ENCODE data around the gene NDUFB8.

Gene NDUFB8

GRCh38 chr10:100562008-100562672 is 32.5 kb upstream of the NDUFB8 start:
- no peak overlapping the region for H3K9ac ChIP-seq (ENCODE audit: insufficient read length, low read depth)
- TF ChIP-seq SUZ12 (IDR thresholded peaks at IDR 0.05; ENCODE audit: extremely low read depth, insufficient read depth, insufficient read length): no peak
- no peak for TF ChIP-seq YY1 (IDR thresholded peaks at IDR 0.05; ENCODE audit: insufficient read depth, insufficient read length)
- no peak for TF ChIP-seq ZNF274 (IDR thresholded peaks at IDR 0.05; ENCODE audit: low read depth, low read length)
- H3K36me3 ChIP-seq (ENCODE audit: insufficient read depth, insufficient read length, low read length): peaks cover 6% of the 10 kb centered on the region
- no peaks in the 10 kb centered on the region for H3K4me1 ChIP-seq (ENCODE audit: insufficient read depth, insufficient read length)
- peak; percentile 64 for DNase-seq (ENCODE audit: low read depth, low spot score)
- peaks cover 2% of the 10 kb centered on the region for H3K27me3 ChIP-seq (ENCODE audit: insufficient read depth, insufficient read length)
- H3K9me3 ChIP-seq (ENCODE audit: insufficient read depth, low read length): peaks cover 7% of the 10 kb centered on the region; the same call in 1 of the 2 replicates
- H3K4me3 ChIP-seq (ENCODE audit: insufficient read length, low read depth): no peak overlapping the region

- peaks cover 7% of the 10 kb centered on the region; the same call in 1 of the 2 replicates for H3K9me3 ChIP-seq (ENCODE audit: insufficient read depth, low read length)
- no peak overlapping the region for H3K4me3 ChIP-seq (ENCODE audit: insufficient read length, low read depth)
- peaks cover 6% of the 10 kb centered on the region for H3K36me3 ChIP-seq (ENCODE audit: insufficient read depth, insufficient read length, low read length)
- DNase-seq (ENCODE audit: low read depth, low spot score): no peak
- H3K4me1 ChIP-seq (ENCODE audit: insufficient read depth, insufficient read length): no peaks in the 10 kb centered on the region
- H3K27me3 ChIP-seq (ENCODE audit: insufficient read depth, insufficient read length): peaks cover 2% of the 10 kb centered on the region
- TF ChIP-seq YY1 (IDR thresholded peaks at IDR 0.05; ENCODE audit: insufficient read depth, insufficient read length) (no peak), SUZ12 (IDR thresholded peaks at IDR 0.05; ENCODE audit: extremely low read depth, insufficient read depth, insufficient read length) (no peak), ZNF274 (IDR thresholded peaks at IDR 0.05; ENCODE audit: low read depth, low read length) (no peak)
- H3K9ac ChIP-seq (ENCODE audit: insufficient read length, low read depth): no peak overlapping the region
Observed at GRCh38 chr10:100561005-100561404, 31.3 kb upstream of the NDUFB8 start.

GRCh38 chr10:100560248-100560647 is 30.6 kb upstream of the NDUFB8 start:
- no peak for TF ChIP-seq SUZ12 (IDR thresholded peaks at IDR 0.05; ENCODE audit: extremely low read depth, insufficient read depth, insufficient read length)
- no peak for TF ChIP-seq YY1 (IDR thresholded peaks at IDR 0.05; ENCODE audit: insufficient read depth, insufficient read length)
- TF ChIP-seq ZNF274 (IDR thresholded peaks at IDR 0.05; ENCODE audit: low read depth, low read length): no peak
- Histone ChIP-seq H3K4me3 (ENCODE audit: insufficient read length, low read depth) (no peak overlapping the region), H3K9me3 (ENCODE audit: insufficient read depth, low read length) (peaks cover 7% of the 10 kb centered on the region; the same call in 1 of the 2 replicates), H3K36me3 (ENCODE audit: insufficient read depth, insufficient read length, low read length) (peaks cover 6% of the 10 kb centered on the region), H3K9ac (ENCODE audit: insufficient read length, low read depth) (no peak overlapping the region), H3K4me1 (ENCODE audit: insufficient read depth, insufficient read length) (no peaks in the 10 kb centered on the region), H3K27me3 (ENCODE audit: insufficient read depth, insufficient read length) (peaks cover 2% of the 10 kb centered on the region)
- no peak for DNase-seq (ENCODE audit: low read depth, low spot score)

GRCh38 chr10:100554902-100555301 is 25.2 kb upstream of the NDUFB8 start:
- Histone ChIP-seq H3K4me1 (ENCODE audit: insufficient read depth, insufficient read length) (no peaks in the 10 kb centered on the region), H3K4me3 (ENCODE audit: insufficient read length, low read depth) (no peak overlapping the region), H3K36me3 (ENCODE audit: insufficient read depth, insufficient read length, low read length) (peaks cover 21% of the 10 kb centered on the region), H3K9ac (ENCODE audit: insufficient read length, low read depth) (no peak overlapping the region), H3K27me3 (ENCODE audit: insufficient read depth, insufficient read length) (no peaks in the 10 kb centered on the region), H3K9me3 (ENCODE audit: insufficient read depth, low read length) (no peaks in the 10 kb centered on the region)
- TF ChIP-seq YY1 (IDR thresholded peaks at IDR 0.05; ENCODE audit: insufficient read depth, insufficient read length) (no peak), SUZ12 (IDR thresholded peaks at IDR 0.05; ENCODE audit: extremely low read depth, insufficient read depth, insufficient read length) (no peak), ZNF274 (IDR thresholded peaks at IDR 0.05; ENCODE audit: low read depth, low read length) (no peak)
- DNase-seq (ENCODE audit: low read depth, low spot score): no peak

- no peak overlapping the region for H3K4me3 ChIP-seq (ENCODE audit: insufficient read length, low read depth)
- no peaks in the 10 kb centered on the region for H3K4me1 ChIP-seq (ENCODE audit: insufficient read depth, insufficient read length)
- H3K9ac ChIP-seq (ENCODE audit: insufficient read length, low read depth): no peak overlapping the region
- H3K27me3 ChIP-seq (ENCODE audit: insufficient read depth, insufficient read length): no peaks in the 10 kb centered on the region
- H3K36me3 ChIP-seq (ENCODE audit: insufficient read depth, insufficient read length, low read length): peaks cover 31% of the 10 kb centered on the region
- no peak for DNase-seq (ENCODE audit: low read depth, low spot score)
- TF ChIP-seq SUZ12 (IDR thresholded peaks at IDR 0.05; ENCODE audit: extremely low read depth, insufficient read depth, insufficient read length) (no peak), ZNF274 (IDR thresholded peaks at IDR 0.05; ENCODE audit: low read depth, low read length) (no peak), YY1 (IDR thresholded peaks at IDR 0.05; ENCODE audit: insufficient read depth, insufficient read length) (no peak)
- no peaks in the 10 kb centered on the region for H3K9me3 ChIP-seq (ENCODE audit: insufficient read depth, low read length)
Observed at GRCh38 chr10:100553929-100554328, 24.3 kb upstream of the NDUFB8 start.

GRCh38 chr10:100551738-100552137 is 22.1 kb upstream of the NDUFB8 start:
- Histone ChIP-seq H3K4me3 (ENCODE audit: insufficient read length, low read depth) (no peak overlapping the region), H3K9ac (ENCODE audit: insufficient read length, low read depth) (no peak overlapping the region), H3K36me3 (ENCODE audit: insufficient read depth, insufficient read length, low read length) (peaks cover 46% of the 10 kb centered on the region), H3K4me1 (ENCODE audit: insufficient read depth, insufficient read length) (no peaks in the 10 kb centered on the region), H3K9me3 (ENCODE audit: insufficient read depth, low read length) (no peaks in the 10 kb centered on the region), H3K27me3 (ENCODE audit: insufficient read depth, insufficient read length) (no peaks in the 10 kb centered on the region)
- no peak for TF ChIP-seq SUZ12 (IDR thresholded peaks at IDR 0.05; ENCODE audit: extremely low read depth, insufficient read depth, insufficient read length)
- TF ChIP-seq YY1 (IDR thresholded peaks at IDR 0.05; ENCODE audit: insufficient read depth, insufficient read length): no peak
- no peak for TF ChIP-seq ZNF274 (IDR thresholded peaks at IDR 0.05; ENCODE audit: low read depth, low read length)
- no peak for DNase-seq (ENCODE audit: low read depth, low spot score)

- TF ChIP-seq SUZ12 (IDR thresholded peaks at IDR 0.05; ENCODE audit: extremely low read depth, insufficient read depth, insufficient read length): no peak
- TF ChIP-seq YY1 (IDR thresholded peaks at IDR 0.05; ENCODE audit: insufficient read depth, insufficient read length): no peak
- TF ChIP-seq ZNF274 (IDR thresholded peaks at IDR 0.05; ENCODE audit: low read depth, low read length): no peak
- DNase-seq (ENCODE audit: low read depth, low spot score): no peak
- H3K9ac ChIP-seq (ENCODE audit: insufficient read length, low read depth): no peak overlapping the region
Observed at GRCh38 chr10:100551196-100551595, 21.5 kb upstream of the NDUFB8 start.

More at GRCh38 chr10:100551196-100551595, 21.5 kb upstream of the NDUFB8 start:
- Histone ChIP-seq H3K9me3 (ENCODE audit: insufficient read depth, low read length) (no peaks in the 10 kb centered on the region), H3K36me3 (ENCODE audit: insufficient read depth, insufficient read length, low read length) (peaks cover 46% of the 10 kb centered on the region), H3K4me1 (ENCODE audit: insufficient read depth, insufficient read length) (no peaks in the 10 kb centered on the region), H3K4me3 (ENCODE audit: insufficient read length, low read depth) (no peak overlapping the region), H3K27me3 (ENCODE audit: insufficient read depth, insufficient read length) (no peaks in the 10 kb centered on the region)

Data from NT2/D1 (cell line).